NT2/D1 (cell line): ENCODE data around the gene CACNA1H.

Experiments
- YY1 ChIP-seq: IDR thresholded peaks from 2 replicates; pipeline ENCODE4 v1.6.1; 2011; ENCODE audit not compliant: insufficient read length, insufficient read depth
- ZNF274 ChIP-seq: IDR thresholded peaks from 2 replicates; pipeline ENCODE4 v1.6.1; 2011; ENCODE audit warnings: mild to moderate bottlenecking, low read depth, low read length

DNA sequence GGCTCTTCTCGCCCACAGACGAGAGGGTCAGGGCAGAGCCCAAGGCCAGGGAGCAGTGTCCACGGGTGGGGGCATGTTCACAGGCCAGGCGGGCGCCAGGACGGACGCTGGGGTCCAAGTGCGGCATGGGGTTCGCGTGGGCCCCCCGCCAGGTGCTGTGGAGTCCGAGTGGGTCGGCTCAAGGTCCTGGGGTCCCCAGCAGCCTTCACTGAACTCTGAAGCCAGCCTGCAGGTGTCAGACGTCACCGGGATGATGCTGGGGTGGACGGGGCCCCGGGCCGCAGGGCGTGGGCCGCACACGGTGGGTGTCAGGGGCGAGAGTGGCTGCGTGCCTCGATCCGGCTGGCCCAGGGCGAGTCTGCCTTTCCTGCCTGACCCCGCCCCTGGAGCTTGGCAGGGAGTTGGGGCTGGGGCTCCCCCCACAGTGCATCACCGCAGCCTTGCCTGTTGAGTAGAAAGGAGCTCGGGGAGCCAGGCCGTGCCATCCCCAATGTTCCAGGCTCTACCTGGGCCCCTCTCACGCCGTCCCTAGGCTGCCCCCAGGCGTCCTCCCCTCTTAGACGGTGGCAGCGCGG, 19.0 kb downstream of the CACNA1H start:
- TF ChIP-seq ZNF274: no peak
- no peak for TF ChIP-seq YY1
